ENCODE results near the gene JPH4. TPM values are rescaled to one million over a fixed set of nuclear protein-coding genes. Genes with fewer than 3 reads are reported as not detected.

The JPH4 gene
- polyA plus RNA-seq, 2 of the 4 experiments (the other 2 are of a cell fraction), result 0.05 TPM; not detected in 1

GRCh38 chr14:23550812-23551265, 27.8 kb downstream of the JPH4 start:
- POLR2A ChIA-PET, result no interaction called here
- peak overlapping the region; percentile 77 to 88 for H3K27ac ChIP-seq
- H3K4me3 ChIP-seq, result peak overlapping the region; percentile 73
- FAIRE-seq (no peak), ATAC-seq (peak; percentile 25 to 26; a peak in 4 of 6 replicates), DNase-seq (ENCODE audit: low read depth in 1 of 2, low spot score in 1 of 2) (peak in 1 of 2 experiments; percentile 27)
- CTCF ChIA-PET, result interaction anchor here (0.9 to 2.0 kb wide), 4 partner anchors 9 to 16 kb away, joined by 4 to 10 read pairs (median 5); no protein-coding TSS in a partner anchor
- peaks cover 9% of the 10 kb centered on the region; the same call in 2 of the 3 replicates for H3K4me1 ChIP-seq
- no peaks in the 10 kb centered on the region for H3K9me3 ChIP-seq
- 0 out of 2 replicates have a peak, but pooled peaks have one; percentile 4 for TF ChIP-seq PHF8 (IDR thresholded peaks at IDR 0.05; ENCODE audit: borderline replicate concordance, low read depth)
- TF ChIP-seq, protein P1, sequence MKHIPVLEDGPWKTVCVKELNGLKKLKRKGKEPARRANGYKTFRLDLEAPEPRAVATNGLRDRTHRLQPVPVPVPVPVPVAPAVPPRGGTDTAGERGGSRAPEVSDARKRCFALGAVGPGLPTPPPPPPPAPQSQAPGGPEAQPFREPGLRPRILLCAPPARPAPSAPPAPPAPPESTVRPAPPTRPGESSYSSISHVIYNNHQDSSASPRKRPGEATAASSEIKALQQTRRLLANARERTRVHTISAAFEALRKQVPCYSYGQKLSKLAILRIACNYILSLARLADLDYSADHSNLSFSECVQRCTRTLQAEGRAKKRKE (CRISPR knock-in tag; IDR thresholded peaks at IDR 0.05; ENCODE audit: low read depth), result no peak
- 14% methylated on average over 33 of the region's 37 CpGs for WGBS (ENCODE audit: missing lambda C conversion rate)
- H3K4me2 ChIP-seq, result peak overlapping the region; percentile 80

DNA sequence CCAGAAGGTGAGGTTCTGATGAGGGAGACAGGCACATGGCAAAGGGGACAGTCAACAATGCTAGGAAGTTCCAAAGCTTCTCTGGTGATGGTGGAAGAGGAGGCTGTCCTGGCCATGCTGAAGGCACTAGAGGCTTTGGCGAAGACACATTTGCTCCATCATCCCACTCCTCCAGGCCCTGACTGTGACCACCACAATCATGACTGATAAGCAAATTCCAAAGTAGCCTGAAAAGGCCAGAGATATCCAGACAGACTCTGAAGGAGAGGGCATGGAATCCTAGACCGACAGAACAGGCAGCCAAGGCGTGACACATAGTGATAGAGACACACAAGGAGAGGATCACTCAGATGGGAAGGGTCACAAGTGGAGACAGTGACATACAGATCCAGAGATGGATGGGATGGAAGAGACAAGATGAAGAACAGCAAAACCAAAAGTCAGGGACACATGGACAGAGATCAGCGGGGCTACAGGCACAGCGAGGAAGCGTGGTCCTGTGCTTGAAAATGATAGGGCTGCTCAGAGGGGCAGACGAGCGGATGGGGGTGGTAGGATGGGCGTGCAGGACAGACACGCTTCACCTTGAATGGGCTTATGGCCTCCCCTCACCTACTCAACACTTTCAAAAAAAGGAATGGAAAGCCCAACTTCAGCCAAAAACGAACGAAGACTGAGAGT, 28.3 kb downstream of the JPH4 start:
- no peak for DNase-seq (ENCODE audit: low read depth in 1 of 2, low spot score in 1 of 2)
- Histone ChIP-seq H3K9me3 (no peaks in the 10 kb centered on the region), H3K4me3 (peak overlapping the region; percentile 73), H3K4me2 (peak overlapping the region; percentile 80), H3K4me1 (peaks cover 8% of the 10 kb centered on the region; the same call in 2 of the 3 replicates), H3K27ac (peak overlapping the region; percentile 77 to 88; a peak in 5 of 6 replicates)
- ChIA-PET POLR2A (no interaction called here), CTCF (interaction anchor here (2.8 to 2.9 kb wide), 3 partner anchors 10 to 72 kb away, joined by 10 to 31 read pairs (median 18); no protein-coding TSS in a partner anchor)
- no peak for FAIRE-seq
- 85% methylated on average over 12 of the region's 12 CpGs for WGBS (ENCODE audit: missing lambda C conversion rate)
- TF ChIP-seq, protein P2, sequence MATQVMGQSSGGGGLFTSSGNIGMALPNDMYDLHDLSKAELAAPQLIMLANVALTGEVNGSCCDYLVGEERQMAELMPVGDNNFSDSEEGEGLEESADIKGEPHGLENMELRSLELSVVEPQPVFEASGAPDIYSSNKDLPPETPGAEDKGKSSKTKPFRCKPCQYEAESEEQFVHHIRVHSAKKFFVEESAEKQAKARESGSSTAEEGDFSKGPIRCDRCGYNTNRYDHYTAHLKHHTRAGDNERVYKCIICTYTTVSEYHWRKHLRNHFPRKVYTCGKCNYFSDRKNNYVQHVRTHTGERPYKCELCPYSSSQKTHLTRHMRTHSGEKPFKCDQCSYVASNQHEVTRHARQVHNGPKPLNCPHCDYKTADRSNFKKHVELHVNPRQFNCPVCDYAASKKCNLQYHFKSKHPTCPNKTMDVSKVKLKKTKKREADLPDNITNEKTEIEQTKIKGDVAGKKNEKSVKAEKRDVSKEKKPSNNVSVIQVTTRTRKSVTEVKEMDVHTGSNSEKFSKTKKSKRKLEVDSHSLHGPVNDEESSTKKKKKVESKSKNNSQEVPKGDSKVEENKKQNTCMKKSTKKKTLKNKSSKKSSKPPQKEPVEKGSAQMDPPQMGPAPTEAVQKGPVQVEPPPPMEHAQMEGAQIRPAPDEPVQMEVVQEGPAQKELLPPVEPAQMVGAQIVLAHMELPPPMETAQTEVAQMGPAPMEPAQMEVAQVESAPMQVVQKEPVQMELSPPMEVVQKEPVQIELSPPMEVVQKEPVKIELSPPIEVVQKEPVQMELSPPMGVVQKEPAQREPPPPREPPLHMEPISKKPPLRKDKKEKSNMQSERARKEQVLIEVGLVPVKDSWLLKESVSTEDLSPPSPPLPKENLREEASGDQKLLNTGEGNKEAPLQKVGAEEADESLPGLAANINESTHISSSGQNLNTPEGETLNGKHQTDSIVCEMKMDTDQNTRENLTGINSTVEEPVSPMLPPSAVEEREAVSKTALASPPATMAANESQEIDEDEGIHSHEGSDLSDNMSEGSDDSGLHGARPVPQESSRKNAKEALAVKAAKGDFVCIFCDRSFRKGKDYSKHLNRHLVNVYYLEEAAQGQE (IDR thresholded peaks at IDR 0.05), result no peak
- TF ChIP-seq RNF2 (IDR thresholded peaks at IDR 0.05; ENCODE audit: borderline replicate concordance, low read depth), result no peak
- TF ChIP-seq CTCF (IDR thresholded peaks at IDR 0.05), result no peak
- TF ChIP-seq FOXS1 (CRISPR knock-in tag; IDR thresholded peaks at IDR 0.05), result no peak
- TF ChIP-seq, protein P1 (CRISPR knock-in tag; IDR thresholded peaks at IDR 0.05; ENCODE audit: low read depth), result no peak
- TF ChIP-seq, protein P3, sequence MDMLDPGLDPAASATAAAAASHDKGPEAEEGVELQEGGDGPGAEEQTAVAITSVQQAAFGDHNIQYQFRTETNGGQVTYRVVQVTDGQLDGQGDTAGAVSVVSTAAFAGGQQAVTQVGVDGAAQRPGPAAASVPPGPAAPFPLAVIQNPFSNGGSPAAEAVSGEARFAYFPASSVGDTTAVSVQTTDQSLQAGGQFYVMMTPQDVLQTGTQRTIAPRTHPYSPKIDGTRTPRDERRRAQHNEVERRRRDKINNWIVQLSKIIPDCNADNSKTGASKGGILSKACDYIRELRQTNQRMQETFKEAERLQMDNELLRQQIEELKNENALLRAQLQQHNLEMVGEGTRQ (IDR thresholded peaks at IDR 0.05), result no peak
- no peak for TF ChIP-seq MYC (IDR thresholded peaks at IDR 0.05; ENCODE audit: borderline replicate concordance, low read length)
- no peak for TF ChIP-seq POLR2A (IDR thresholded peaks at IDR 0.05; ENCODE audit: low read length)
- no peak for TF ChIP-seq GATA3 (IDR thresholded peaks at IDR 0.05; ENCODE audit: borderline replicate concordance)
- TF ChIP-seq BHLHE40 (IDR thresholded peaks at IDR 0.05; ENCODE audit: low read depth, low read length), result no peak
- TF ChIP-seq CHD4 (IDR thresholded peaks at IDR 0.05; ENCODE audit: borderline replicate concordance), result no peak
- ATAC-seq, result no peak

All from A549 (cell line).